Measurements from ENCODE around the gene TSC1.
"Not testable (repeated sequence)": the region's sequence is repeated elsewhere in the genome, so short reads cannot be mapped to it uniquely, and the experiment has no call there.

TSC1 gene

GRCh38 chr9:132976571-132976970 lies 32.2 kb upstream of the TSC1 start:
- DNase-seq (ENCODE audit: low read depth in 2 of 2) = no peak

GRCh38 chr9:132975961-132976360 lies 31.5 kb upstream of the TSC1 start:
- no peak for DNase-seq (ENCODE audit: low read depth in 2 of 2)

GRCh38 chr9:132973713-132974112 lies 29.3 kb upstream of the TSC1 start:
- DNase-seq (ENCODE audit: low read depth in 2 of 2) = no peak

GRCh38 chr9:132973166-132973565 lies 28.8 kb upstream of the TSC1 start:
- DNase-seq (ENCODE audit: low read depth in 2 of 2) = no peak

GRCh38 chr9:132970324-132971062 lies 26.1 kb upstream of the TSC1 start:
- no peak for DNase-seq (ENCODE audit: low read depth in 2 of 2)

GRCh38 chr9:132969783-132970182 lies 25.4 kb upstream of the TSC1 start:
- no peak for DNase-seq (ENCODE audit: low read depth in 2 of 2)

- not testable (repeated sequence) for DNase-seq (ENCODE audit: low read depth in 2 of 2)
These were observed 23.5 kb upstream of the TSC1 start for GRCh38 chr9:132967908-132968307.

GRCh38 chr9:132965478-132965877 lies 21.1 kb upstream of the TSC1 start:
- DNase-seq (ENCODE audit: low read depth in 2 of 2) = no peak

- no peak for DNase-seq (ENCODE audit: low read depth in 2 of 2)
These were observed 16.6 kb upstream of the TSC1 start for GRCh38 chr9:132961002-132961401.

GRCh38 chr9:132957805-132958204 lies 13.4 kb upstream of the TSC1 start:
- no peak for DNase-seq (ENCODE audit: low read depth in 2 of 2)

GRCh38 chr9:132955768-132956167 lies 11.4 kb upstream of the TSC1 start:
- DNase-seq (ENCODE audit: low read depth in 2 of 2) = no peak

- no peak for DNase-seq (ENCODE audit: low read depth in 2 of 2)
These were observed 10.7 kb upstream of the TSC1 start for GRCh38 chr9:132955123-132955522.

- no peak for DNase-seq (ENCODE audit: low read depth in 2 of 2)
These were observed 5.3 kb upstream of the TSC1 start for GRCh38 chr9:132949709-132950108.

GRCh38 chr9:132948482-132949050 lies 4.2 kb upstream of the TSC1 start:
- DNase-seq (ENCODE audit: low read depth in 2 of 2) = no peak

GRCh38 chr9:132947756-132948155 lies 3.3 kb upstream of the TSC1 start:
- DNase-seq (ENCODE audit: low read depth in 2 of 2) = no peak

- peak; percentile 32 to 33 for DNase-seq (ENCODE audit: low read depth in 2 of 2)
These were observed 2.3 kb upstream of the TSC1 start for GRCh38 chr9:132946631-132947295.

GRCh38 chr9:132946211-132946610 lies 1.8 kb upstream of the TSC1 start:
- DNase-seq (ENCODE audit: low read depth in 2 of 2) = no peak

GRCh38 chr9:132945186-132946130 lies 1.0 kb upstream of the TSC1 start:
- no peak for DNase-seq (ENCODE audit: low read depth in 2 of 2)

GRCh38 chr9:132943651-132944293 lies 644 bp downstream of the TSC1 start:
- no peak for DNase-seq (ENCODE audit: low read depth in 2 of 2)

- no peak for DNase-seq (ENCODE audit: low read depth in 2 of 2)
These were observed 1.8 kb downstream of the TSC1 start for GRCh38 chr9:132942541-132943182.

- no peak for DNase-seq (ENCODE audit: low read depth in 2 of 2)
These were observed 5.2 kb downstream of the TSC1 start for GRCh38 chr9:132939169-132939568.
